IPS-NIHi11 (cell line): ENCODE results near the gene C12orf57.
"Not testable (repeated sequence)": the region's sequence is repeated elsewhere in the genome, so short reads cannot be mapped to it uniquely, and the experiment has no call there.

ENCODE experiments used
- DNase-seq: peaks from one replicate; pipeline ENCODE4 v3.0.0; 2012; ENCODE audit warnings: mixed read lengths, low spot score

The C12orf57 gene, protein sequence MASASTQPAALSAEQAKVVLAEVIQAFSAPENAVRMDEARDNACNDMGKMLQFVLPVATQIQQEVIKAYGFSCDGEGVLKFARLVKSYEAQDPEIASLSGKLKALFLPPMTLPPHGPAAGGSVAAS

GRCh38 chr12:6943722-6944380, at the start of gene C12orf57, which contains the start of gene RNU7-1:
Gene C12orf57 (plus strand): TSS chr12:6944022. CDS start chr12:6944122, 100 bp downstream.
Gene RNU7-1 (plus strand): TSS chr12:6943816.
- no peak for DNase-seq

DNA sequence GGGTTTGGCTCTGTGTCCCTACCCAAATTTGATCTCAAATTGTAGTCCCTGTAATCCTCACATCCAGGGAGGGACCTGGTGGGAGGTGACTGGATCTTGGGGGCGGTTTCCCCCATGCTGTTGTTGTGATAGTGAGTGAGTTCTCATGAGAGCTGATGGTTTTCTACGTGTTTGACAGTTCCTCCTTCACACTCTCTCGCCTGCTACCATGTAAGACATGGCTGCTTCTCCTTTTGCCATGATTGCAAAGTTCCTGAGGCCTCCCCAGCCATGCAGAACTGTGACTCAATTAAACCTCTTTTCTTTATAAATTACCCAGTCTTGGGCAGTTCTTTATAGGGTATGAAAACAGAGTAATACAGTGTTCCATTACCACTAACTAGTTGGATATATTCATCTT, 49.5 kb upstream of the C12orf57 start:
- DNase-seq = no peak

- no peak for DNase-seq
Measured at GRCh38 chr12:6896846-6897435, 46.9 kb upstream of the C12orf57 start.

DNA sequence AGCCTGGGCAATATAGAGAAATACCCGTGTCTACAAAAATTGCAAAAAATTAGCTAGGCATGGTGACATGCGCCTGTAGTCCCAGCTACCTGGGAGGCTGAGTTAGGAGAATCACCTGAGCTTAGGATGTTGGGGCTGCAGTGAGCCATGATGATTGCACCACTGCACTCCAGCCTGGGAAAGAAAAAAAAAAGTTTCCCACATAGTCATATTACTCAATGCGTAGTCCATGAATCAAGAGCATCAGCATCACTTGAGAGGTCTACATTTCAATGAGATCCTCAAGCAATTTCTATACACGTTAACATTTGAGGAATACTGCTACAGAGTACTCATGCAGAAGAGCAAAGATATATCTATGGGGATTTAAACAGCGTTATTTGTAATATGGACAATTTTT, 44.4 kb upstream of the C12orf57 start:
- no peak for DNase-seq

DNA sequence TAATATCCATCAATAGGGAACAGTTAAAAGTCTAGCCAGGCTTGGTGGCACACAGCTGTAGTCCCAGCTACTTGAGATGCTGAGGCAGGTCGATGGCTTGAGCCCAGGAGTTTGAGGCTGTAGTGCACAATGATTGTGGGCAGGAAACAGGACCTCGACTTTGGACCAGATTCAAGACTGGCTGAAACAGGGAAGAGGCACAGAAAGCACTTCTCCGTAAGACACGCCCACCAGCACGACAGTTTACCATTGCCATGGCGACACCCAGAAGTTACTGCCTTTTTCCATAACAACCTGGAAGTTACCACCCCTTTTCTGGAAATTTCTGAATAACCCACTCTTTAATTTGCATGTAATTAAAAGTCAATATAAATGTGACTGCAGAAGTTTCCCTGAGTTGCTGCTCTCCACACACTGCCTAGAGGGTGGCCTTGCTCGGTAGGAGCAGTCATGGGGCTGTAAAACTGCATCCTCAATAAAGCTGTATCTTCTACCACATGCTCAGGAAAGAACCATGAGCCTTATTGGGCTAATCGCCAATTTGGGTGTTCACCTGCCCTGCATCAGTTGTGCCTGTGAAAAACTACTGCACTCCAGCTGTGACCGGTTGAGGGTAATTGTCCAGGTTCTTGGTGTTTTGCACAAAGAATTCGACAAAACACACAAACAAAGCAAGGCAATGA, 43.8 kb upstream of the C12orf57 start:
- DNase-seq = peak; percentile 24

- no peak for DNase-seq
Measured at GRCh38 chr12:6902448-6902847, 41.4 kb upstream of the C12orf57 start.

- DNase-seq = no peak
Measured at GRCh38 chr12:6903722-6904121, 40.1 kb upstream of the C12orf57 start.

DNA sequence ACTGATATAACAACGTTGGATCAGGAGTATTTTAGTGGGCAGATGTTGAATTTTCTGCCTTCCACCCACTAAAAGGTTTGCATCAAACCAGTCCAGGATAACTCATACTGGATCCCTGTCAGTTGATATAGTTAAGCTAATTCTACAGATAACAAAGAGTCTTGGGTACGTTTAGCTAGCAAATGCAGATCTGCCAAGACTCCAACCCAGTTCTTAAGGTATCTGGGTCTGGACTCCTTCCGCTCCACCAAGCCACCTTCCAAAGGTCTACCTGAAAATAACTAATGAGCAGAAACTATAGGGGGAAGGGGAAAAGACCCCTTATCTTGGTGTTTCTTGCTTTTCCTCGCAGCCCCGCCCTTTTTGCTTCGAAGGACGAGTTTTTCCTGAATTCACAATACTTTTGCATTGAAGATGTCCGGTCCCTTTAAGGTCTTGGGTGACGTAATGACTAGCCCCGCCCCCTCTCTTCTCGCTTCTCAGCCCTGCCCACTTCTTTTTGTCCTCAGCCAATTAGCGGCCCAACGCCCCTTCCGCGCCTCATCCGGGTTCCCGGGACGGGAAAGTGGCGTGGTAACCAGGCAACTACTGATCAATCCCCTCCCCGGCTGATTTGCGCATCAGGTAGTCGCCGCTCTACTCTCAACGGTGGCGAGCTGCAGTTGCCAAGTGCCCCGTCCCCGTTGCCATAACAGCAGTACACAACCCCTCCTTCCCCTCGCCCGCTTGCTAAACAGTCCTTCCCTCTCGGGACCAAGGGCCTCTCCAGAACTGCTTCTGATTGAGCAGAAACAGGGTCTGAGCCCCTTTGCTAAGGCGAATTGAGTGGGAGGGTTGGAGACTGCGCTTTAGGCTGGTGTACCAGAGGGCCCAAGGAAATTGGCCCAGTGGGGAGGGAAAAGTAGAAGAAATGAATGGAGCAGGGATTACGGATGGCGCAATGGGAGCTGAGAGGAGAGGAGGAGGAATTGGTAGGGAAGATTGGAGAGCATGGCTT, 39.2 kb upstream of the C12orf57 start, which contains the start of gene LRRC23:
LRRC23 (plus strand) TSS at position 543 of the 997 bp plus-strand sequence. CDS start 812 bp downstream, outside the sequence.
- DNase-seq = peak; percentile 98

- DNase-seq = no peak
Measured at GRCh38 chr12:6905414-6906040, 38.3 kb upstream of the C12orf57 start.

- DNase-seq = not testable (repeated sequence)
Measured at GRCh38 chr12:6908141-6908540, 35.7 kb upstream of the C12orf57 start.

GRCh38 chr12:6909421-6910145, 34.2 kb upstream of the C12orf57 start:
- DNase-seq = no peak

GRCh38 chr12:6912164-6912935, 31.5 kb upstream of the C12orf57 start:
- DNase-seq = no peak

DNA sequence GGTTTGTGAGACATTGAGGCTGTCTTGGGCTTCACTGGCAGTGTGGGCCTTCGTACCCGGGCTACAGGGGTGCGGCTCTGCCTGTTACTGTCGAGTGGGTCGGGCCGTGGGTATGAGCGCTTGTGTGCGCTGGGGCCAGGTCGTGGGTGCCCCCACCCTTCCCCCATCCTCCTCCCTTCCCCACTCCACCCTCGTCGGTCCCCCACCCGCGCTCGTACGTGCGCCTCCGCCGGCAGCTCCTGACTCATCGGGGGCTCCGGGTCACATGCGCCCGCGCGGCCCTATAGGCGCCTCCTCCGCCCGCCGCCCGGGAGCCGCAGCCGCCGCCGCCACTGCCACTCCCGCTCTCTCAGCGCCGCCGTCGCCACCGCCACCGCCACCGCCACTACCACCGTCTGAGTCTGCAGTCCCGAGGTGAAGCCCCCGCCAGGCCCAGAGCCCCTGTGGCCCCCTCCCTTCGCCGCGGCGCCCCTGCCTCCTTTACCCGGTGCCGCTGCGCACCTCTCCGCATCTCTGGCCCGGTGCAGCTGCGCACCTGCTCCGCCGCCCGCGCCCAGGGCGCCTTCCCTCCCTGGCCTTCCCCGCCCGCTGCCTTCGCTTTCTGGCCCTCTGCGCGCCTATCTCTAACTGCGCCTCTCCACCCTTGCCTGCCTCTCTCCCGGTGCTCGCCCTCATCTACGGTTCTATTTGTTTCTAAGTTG, 29.4 kb upstream of the C12orf57 start, which contains the start of gene ENO2:
ENO2 (plus strand) TSS at position 335 of the 701 bp plus-strand sequence. CDS start 1,253 bp downstream, outside the sequence.
- peak; percentile 78 for DNase-seq

GRCh38 chr12:6914947-6915788, 28.7 kb upstream of the C12orf57 start:
- DNase-seq = peak; percentile 80

- no peak for DNase-seq
Measured at GRCh38 chr12:6915789-6916285, 28.0 kb upstream of the C12orf57 start.

DNA sequence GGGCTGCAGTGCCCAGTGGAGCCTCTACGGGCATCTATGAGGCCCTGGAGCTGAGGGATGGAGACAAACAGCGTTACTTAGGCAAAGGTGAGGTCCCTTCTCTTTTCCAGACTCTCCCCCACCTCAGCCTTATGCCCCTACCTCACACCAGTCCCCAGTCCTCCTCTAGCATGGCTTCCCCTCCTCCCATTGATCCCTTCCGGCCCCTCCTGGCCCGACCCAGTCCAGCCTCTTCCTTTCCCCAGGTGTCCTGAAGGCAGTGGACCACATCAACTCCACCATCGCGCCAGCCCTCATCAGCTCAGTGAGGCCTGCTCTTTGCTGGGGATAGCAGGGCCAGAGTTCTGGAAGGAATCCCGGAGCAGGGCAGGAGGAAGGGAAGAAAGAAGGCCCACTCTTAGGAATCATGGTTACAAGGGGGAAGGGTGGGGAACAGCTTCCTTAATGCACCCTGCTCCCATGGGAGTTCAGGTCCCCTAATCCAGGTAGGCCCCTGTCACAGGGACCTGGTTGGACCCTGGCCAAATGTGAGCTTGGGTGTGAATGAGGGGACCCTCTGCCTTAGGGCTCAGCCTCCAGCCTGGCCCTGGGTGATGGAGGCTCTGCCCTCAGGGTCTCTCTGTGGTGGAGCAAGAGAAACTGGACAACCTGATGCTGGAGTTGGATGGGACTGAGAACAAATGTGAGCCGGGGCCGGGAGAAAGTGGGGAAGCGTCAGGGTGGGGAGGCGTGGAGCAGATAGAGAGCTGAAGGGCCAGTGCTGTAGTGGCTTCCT, 27.2 kb upstream of the C12orf57 start:
- no peak for DNase-seq
